Karpas-422 (cell line): ENCODE results near the gene PAXX. TPM values are rescaled to one million over a fixed set of nuclear protein-coding genes. Genes with fewer than 3 reads are reported as not detected.

Source experiments
- DNase-seq: peaks from one replicate; pipeline ENCODE4 v3.0.0-alpha.2; 2015
- H2AFZ ChIP-seq: fragments of 200-600 bp; sonication (generic); 2 replicates; pipeline ENCODE4 v1.6.1; 2014; ENCODE audit warnings: antibody characterized with exemption, low read length, mixed read lengths
- H3K27ac ChIP-seq: fragments of 200-600 bp; sonication (generic); 2 replicates; pipeline ENCODE4 v1.5.1; 2014; ENCODE audit warnings: mild to moderate bottlenecking, low read length, moderate library complexity
- H3K27me3 ChIP-seq: fragments of 200-600 bp; sonication (generic); 2 replicates; pipeline ENCODE4 v1.6.1; 2014; ENCODE audit warnings: low read length, mixed read lengths
- H3K36me3 ChIP-seq: fragments of 200-600 bp; sonication (generic); 2 replicates; pipeline ENCODE4 v1.6.1; 2014; ENCODE audit warnings: low read length, mixed read lengths; ENCODE audit not compliant: insufficient read depth
- H3K4me1 ChIP-seq: fragments of 200-600 bp; sonication (generic); 2 replicates; pipeline ENCODE4 v1.6.1; 2014; ENCODE audit warnings: mild to moderate bottlenecking, low read length, mixed read lengths
- H3K4me2 ChIP-seq: fragments of 200-600 bp; sonication (generic); 2 replicates; pipeline ENCODE4 v1.6.1; 2014; ENCODE audit warnings: low read length, low read depth, mild to moderate bottlenecking; ENCODE audit not compliant: poor library complexity, severe bottlenecking
- H3K4me3 ChIP-seq: fragments of 200-600 bp; sonication (generic); 2 replicates; pipeline ENCODE4 v1.5.1; 2014; ENCODE audit warnings: mild to moderate bottlenecking, antibody characterized with exemption, low read length, mixed read lengths
- H3K79me2 ChIP-seq: fragments of 200-600 bp; sonication (generic); 2 replicates; pipeline ENCODE4 v1.6.1; 2014; ENCODE audit warnings: mild to moderate bottlenecking, low read length, mixed read lengths
- H3K9ac ChIP-seq: fragments of 200-600 bp; sonication (generic); 2 replicates; pipeline ENCODE4 v1.6.0; 2014; ENCODE audit warnings: low read length
- H3K9me2 ChIP-seq: fragments of 200-600 bp; sonication (generic), shearing (Covaris generic); replicated peaks from 2 replicates; pipeline ENCODE4 v1.6.0; 2014; ENCODE audit warnings: mild to moderate bottlenecking, low read length, moderate library complexity; ENCODE audit not compliant: insufficient read depth
- H3K9me3 ChIP-seq: fragments of 300-700, 200-600 bp; sonication (generic); 2 replicates; pipeline ENCODE4 v1.6.1; 2014; ENCODE audit warnings: low read length, mixed read lengths
- H4K20me1 ChIP-seq: fragments of 200-600 bp; sonication (generic); 2 replicates; pipeline ENCODE4 v1.6.1; 2014; ENCODE audit warnings: mild to moderate bottlenecking, antibody characterized with exemption, low read length, low read depth; ENCODE audit not compliant: insufficient read depth
- total RNA-seq: library from RNA; depleted of rRNA; stranded (reverse); fragments of >200 nt; shearing (Covaris generic); gene quantifications from 2 replicates; pipeline ENCODE4 v1.2.3, GENCODE V29; 2014; ENCODE audit warnings: low replicate concordance

The PAXX gene
- total RNA-seq, 1 experiment from 2014 or later, result 20.1 TPM

DNA sequence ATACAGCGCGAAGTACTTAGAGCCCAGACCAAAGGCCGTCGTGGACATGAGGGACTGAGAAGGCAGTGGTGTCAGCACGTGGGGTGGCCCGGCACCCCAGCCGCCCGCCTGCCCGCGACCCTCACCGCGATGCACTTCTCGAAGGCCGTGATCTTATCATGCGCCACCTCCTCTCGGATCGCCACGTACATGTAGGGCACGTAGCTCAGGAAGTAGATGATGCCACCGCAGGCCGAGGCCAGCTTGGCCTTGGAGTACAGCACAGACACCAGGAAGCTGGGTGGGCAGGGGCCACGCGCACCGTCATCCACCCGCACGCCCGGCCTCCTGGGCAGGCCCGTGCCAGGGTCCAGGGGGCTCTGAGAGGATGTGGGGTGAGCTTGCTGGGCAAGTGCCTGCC is 24.8 kb downstream of the PAXX start:
- Histone ChIP-seq H3K9ac (no peak overlapping the region), H2AFZ (no peak overlapping the region), H3K9me3 (no peaks in the 10 kb centered on the region), H3K4me1 (no peaks in the 10 kb centered on the region), H3K36me3 (no peaks in the 10 kb centered on the region), H4K20me1 (no peaks in the 10 kb centered on the region), H3K27ac (no peak overlapping the region), H3K4me2 (no peak overlapping the region), H3K4me3 (no peak overlapping the region), H3K9me2 (no peaks in the 10 kb centered on the region), H3K79me2 (no peaks in the 10 kb centered on the region), H3K27me3 (no peaks in the 10 kb centered on the region)
- no peak for DNase-seq

- Histone ChIP-seq H2AFZ (no peak overlapping the region), H3K4me2 (no peak overlapping the region), H3K79me2 (no peaks in the 10 kb centered on the region), H3K9me3 (no peaks in the 10 kb centered on the region), H3K9ac (no peak overlapping the region), H3K27me3 (no peaks in the 10 kb centered on the region), H3K4me3 (no peak overlapping the region), H4K20me1 (no peaks in the 10 kb centered on the region), H3K4me1 (no peaks in the 10 kb centered on the region), H3K27ac (no peak overlapping the region), H3K9me2 (no peaks in the 10 kb centered on the region), H3K36me3 (no peaks in the 10 kb centered on the region)
- DNase-seq, result no peak
Measured at GRCh38 chr9:137017791-137018497, 25.7 kb downstream of the PAXX start.

GRCh38 chr9:137018761-137019559 is 26.7 kb downstream of the PAXX start:
- Histone ChIP-seq H3K4me3 (no peak overlapping the region), H3K27me3 (no peaks in the 10 kb centered on the region), H3K4me2 (no peak overlapping the region), H3K36me3 (no peaks in the 10 kb centered on the region), H2AFZ (no peak overlapping the region), H3K79me2 (no peaks in the 10 kb centered on the region), H3K4me1 (no peaks in the 10 kb centered on the region), H3K9me2 (no peaks in the 10 kb centered on the region), H3K9ac (no peak overlapping the region), H4K20me1 (no peaks in the 10 kb centered on the region), H3K9me3 (no peaks in the 10 kb centered on the region), H3K27ac (no peak overlapping the region)
- no peak for DNase-seq

- H3K4me1 ChIP-seq, result peaks cover 1% of the 10 kb centered on the region
- H3K27ac ChIP-seq, result no peak overlapping the region
- DNase-seq, result no peak
- H3K4me3 ChIP-seq, result no peak overlapping the region
- no peak overlapping the region for H3K4me2 ChIP-seq
- H4K20me1 ChIP-seq, result no peaks in the 10 kb centered on the region
- H3K9me2 ChIP-seq, result no peaks in the 10 kb centered on the region
- H3K9me3 ChIP-seq, result no peaks in the 10 kb centered on the region
- no peaks in the 10 kb centered on the region for H3K27me3 ChIP-seq
- H2AFZ ChIP-seq, result no peak overlapping the region
- H3K9ac ChIP-seq, result no peak overlapping the region
- no peaks in the 10 kb centered on the region for H3K79me2 ChIP-seq
- H3K36me3 ChIP-seq, result no peaks in the 10 kb centered on the region
Measured at GRCh38 chr9:137019891-137020683, 27.9 kb downstream of the PAXX start.

GRCh38 chr9:137020771-137021567 is 28.7 kb downstream of the PAXX start:
- Histone ChIP-seq H3K4me1 (peaks cover 10% of the 10 kb centered on the region), H3K36me3 (no peaks in the 10 kb centered on the region), H3K4me2 (no peak overlapping the region), H3K9me2 (no peaks in the 10 kb centered on the region), H4K20me1 (no peaks in the 10 kb centered on the region), H2AFZ (no peak overlapping the region), H3K27ac (no peak overlapping the region), H3K4me3 (no peak overlapping the region), H3K9ac (no peak overlapping the region), H3K27me3 (no peaks in the 10 kb centered on the region), H3K79me2 (no peaks in the 10 kb centered on the region), H3K9me3 (no peaks in the 10 kb centered on the region)
- no peak for DNase-seq

DNA sequence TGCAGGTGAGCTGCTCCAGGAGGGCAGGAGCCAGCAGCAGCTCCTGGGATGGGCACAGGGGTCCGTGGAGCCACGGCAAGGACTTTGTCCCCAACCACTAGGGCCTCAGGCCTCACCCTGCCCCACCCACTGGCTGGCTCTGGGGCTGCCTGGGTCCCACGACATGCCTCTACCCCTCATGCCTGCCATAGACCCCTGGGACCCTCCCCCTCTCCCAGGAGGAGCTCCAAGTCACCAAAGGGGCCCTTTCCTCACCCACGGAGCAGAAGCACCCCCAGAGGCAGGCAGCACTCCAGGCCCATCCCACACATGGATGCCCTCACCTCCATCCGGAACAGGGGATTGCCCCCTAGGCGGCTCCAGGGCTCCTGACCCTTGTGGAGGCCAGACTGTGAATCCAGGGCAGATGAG is 29.4 kb downstream of the PAXX start:
- H3K9me3 ChIP-seq, result no peaks in the 10 kb centered on the region
- no peaks in the 10 kb centered on the region for H4K20me1 ChIP-seq
- H3K4me2 ChIP-seq, result no peak overlapping the region
- peaks cover 14% of the 10 kb centered on the region for H3K4me1 ChIP-seq
- no peaks in the 10 kb centered on the region for H3K9me2 ChIP-seq
- H3K79me2 ChIP-seq, result no peaks in the 10 kb centered on the region
- H3K36me3 ChIP-seq, result no peaks in the 10 kb centered on the region
- no peak overlapping the region for H2AFZ ChIP-seq
- H3K9ac ChIP-seq, result no peak overlapping the region
- H3K27me3 ChIP-seq, result no peaks in the 10 kb centered on the region
- no peak for DNase-seq
- no peak overlapping the region for H3K27ac ChIP-seq
- H3K4me3 ChIP-seq, result no peak overlapping the region

DNA sequence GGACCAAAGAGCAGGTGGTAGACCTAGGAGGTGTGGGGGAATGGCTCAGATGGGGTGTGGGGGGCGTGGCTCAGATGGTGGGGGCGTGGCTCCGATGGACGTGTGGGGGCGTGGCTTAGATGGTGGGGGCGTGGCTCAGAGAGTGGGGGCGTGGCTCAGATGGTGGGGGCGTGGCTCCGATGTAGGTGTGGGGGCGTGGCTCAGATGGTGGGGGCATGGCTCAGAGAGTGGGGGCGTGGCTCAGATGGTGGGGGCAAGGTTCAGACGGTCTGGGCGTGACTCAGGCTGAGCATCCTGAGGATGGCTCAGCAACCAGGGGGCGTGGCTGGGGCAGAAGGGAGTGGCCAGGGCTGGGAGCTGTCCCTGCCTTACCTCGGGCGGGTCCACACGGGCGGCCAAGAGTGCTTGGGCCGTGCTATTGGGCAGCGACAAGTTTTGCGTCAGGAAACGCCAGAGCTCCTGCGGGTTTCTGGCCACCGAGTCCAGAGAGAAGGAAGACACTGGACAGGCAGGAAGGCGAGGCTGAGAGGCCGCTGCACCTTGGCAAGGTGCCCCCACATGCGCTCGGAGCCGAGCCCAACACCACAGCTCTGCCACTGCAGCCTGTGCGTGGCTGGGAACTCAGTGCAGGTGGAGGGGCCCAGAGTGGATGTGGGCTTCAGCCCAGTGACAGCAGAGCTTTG is 29.9 kb downstream of the PAXX start:
- H3K27ac ChIP-seq, result no peak overlapping the region
- no peaks in the 10 kb centered on the region; the same call in 1 of the 2 replicates for H4K20me1 ChIP-seq
- peaks cover 14% of the 10 kb centered on the region for H3K4me1 ChIP-seq
- no peaks in the 10 kb centered on the region for H3K36me3 ChIP-seq
- H3K4me2 ChIP-seq, result no peak overlapping the region
- H3K9me3 ChIP-seq, result no peaks in the 10 kb centered on the region
- peak; percentile 96 for DNase-seq
- no peaks in the 10 kb centered on the region for H3K9me2 ChIP-seq
- H3K27me3 ChIP-seq, result no peaks in the 10 kb centered on the region
- H3K79me2 ChIP-seq, result no peaks in the 10 kb centered on the region
- H2AFZ ChIP-seq, result no peak overlapping the region
- no peak overlapping the region for H3K4me3 ChIP-seq
- no peak overlapping the region for H3K9ac ChIP-seq
